HG02938 (cell line): Measurements from ENCODE around the gene ARHGAP24.
A peak's percentile ranks its signal among the peaks of the same experiment; 100 is the strongest.

Source experiments
- ATAC-seq: cut with Tn5 transposase; IDR thresholded peaks from one replicate; pipeline ENCODE4 v1.9.1; 2021; ENCODE audit warnings: mild to moderate bottlenecking, moderate library complexity; ENCODE audit not compliant: unreplicated experiment

ARHGAP24 gene

GRCh38 chr4:85769009-85769408, 294.1 kb downstream of the ARHGAP24 start:
- no peak for ATAC-seq

DNA sequence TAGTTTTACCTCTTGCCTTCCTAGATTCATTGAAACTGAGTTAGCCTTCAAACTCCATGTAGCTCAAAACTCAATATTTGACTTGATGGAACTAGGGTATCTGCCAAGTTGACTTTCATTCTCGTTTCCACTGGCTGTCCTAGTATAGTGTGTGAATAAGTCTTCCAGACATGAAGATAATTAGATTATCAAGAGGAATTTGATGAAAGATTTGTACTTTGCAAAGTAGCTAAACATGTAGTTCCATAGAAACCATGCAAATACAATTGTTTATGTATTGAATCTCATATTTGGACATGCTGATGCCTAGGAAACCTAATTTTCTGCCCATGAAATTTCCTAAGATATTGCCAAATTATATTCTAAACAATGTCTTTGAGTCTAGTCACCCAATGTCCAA, 297.5 kb downstream of the ARHGAP24 start:
- no peak for ATAC-seq

DNA sequence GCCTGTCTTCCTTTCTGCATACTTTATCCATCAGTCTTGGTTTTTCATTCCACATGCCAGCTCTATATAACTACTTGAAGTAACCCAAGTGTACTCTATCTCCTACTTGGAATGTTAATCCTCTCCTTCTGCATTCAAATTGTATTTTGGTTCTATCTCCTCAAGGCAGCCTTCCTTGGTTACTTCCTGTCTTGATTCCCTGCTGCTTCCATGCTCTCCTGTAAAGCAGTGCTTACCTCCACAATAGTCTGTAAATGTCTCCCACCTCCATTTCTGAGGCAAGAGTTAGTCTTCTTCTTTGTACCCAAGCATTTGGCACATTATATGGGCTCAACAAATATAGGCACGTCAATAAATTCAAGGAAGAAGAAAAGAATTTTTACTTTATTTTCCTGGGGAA, 298.4 kb downstream of the ARHGAP24 start:
- ATAC-seq, result no peak

DNA sequence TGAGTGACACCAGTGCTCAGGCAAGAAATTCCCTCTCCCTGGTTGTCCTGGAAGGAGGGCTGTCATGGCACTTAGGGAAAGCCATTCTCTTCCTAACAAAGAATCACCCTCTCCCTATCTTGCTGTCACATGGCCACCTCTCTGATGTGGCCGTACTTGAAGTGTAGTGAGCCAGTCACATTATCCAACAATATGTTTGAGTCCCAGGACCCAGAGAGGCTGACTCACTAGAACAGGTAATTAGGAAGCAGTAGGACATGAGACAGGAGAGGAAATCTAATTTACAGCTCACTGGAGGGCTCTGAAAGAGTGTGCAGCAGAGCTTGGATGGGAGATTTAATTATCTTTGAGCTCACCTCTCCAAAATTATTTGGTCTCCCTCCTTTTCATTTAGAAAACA, 299.1 kb downstream of the ARHGAP24 start:
- ATAC-seq, result no peak

DNA sequence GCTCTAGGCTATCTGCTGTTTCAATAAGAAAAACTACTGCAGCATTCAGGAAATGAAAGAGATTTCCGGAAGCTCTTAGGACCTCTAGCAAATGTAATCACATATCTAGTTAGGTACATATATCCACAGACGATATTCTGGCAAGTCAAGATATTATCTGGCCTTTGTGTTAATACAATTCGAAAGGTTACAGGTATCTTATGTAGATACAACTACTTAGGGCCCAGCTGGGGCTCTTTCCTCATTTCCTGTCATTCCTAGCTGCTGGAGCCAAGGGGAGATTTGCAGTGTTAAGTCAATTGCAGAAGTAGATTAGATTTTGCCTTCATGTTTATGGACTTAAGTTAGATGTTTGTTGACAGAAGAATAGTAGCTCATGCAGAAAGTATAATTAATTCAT, 299.5 kb downstream of the ARHGAP24 start:
- ATAC-seq, result no peak

DNA sequence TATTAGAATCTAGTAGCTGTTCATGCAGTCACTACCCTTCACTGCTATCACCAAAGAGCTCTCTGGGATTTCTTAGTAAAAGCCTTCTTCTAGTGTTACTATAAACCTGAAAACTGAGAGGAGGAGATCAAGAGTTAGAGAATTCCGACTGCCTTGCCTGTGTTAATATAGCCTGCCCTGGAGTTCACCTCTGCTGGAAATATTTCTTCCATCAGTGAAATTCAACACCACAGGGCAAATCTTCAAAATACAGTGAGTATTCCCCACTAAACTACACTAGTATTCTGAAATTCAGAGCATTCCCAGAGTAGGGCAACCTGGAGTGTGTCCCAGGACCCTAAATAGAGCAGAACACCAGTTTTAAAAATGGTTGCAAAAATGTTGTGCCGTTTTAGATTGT, 301.1 kb downstream of the ARHGAP24 start:
- no peak for ATAC-seq

DNA sequence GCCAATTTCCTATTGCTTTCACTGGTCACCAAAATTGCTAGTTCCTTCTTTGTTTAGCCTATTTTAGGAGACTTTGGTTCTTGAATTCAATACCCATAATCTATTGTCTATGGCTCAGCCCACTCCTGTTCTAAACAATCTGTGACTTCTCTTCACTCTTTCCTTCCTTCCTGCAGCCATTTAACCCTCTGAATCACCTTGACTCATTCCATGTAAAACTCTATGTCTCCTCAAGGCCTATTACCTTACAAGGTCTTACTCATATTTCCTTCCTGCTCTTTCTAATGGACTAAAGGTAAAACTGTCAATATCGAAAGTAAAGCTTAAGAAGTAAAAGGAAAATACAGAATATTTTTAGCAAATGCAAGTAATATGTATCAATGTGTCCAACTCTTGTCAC, 301.6 kb downstream of the ARHGAP24 start:
- no peak for ATAC-seq

- peak; percentile 82 for ATAC-seq
These were observed 303.1 kb downstream of the ARHGAP24 start for GRCh38 chr4:85777908-85778631.

DNA sequence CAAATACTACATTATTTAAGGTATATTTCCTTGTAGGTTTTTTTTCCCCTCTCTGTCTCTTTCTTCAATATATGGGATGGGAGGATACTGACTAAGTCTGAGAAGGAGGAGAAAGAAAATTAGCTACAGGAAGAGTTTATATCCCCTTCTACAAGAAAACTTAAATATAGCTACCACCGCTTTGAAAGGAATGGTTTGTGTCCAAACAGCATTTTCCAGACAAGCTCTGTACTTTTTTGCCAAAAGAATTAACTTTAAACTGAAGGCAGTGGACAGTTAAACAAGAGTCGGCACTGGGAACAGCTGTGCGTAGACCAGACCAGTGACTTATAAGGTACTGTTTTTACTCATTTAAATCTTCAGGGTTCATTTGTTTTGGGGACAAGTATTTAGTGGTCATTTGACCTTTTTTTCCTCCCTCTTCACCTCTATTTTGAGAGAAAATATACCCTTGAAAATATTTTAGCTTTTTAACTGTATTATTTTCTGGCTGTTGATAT, 303.7 kb downstream of the ARHGAP24 start:
- peak; percentile 76 for ATAC-seq

- no peak for ATAC-seq
These were observed 304.2 kb downstream of the ARHGAP24 start for GRCh38 chr4:85779165-85779564.

GRCh38 chr4:85780664-85781063, 305.7 kb downstream of the ARHGAP24 start:
- peak; percentile 41 for ATAC-seq

- ATAC-seq, result no peak
These were observed 308.5 kb downstream of the ARHGAP24 start for GRCh38 chr4:85783483-85783882.

GRCh38 chr4:85783900-85784299, 308.9 kb downstream of the ARHGAP24 start:
- no peak for ATAC-seq

DNA sequence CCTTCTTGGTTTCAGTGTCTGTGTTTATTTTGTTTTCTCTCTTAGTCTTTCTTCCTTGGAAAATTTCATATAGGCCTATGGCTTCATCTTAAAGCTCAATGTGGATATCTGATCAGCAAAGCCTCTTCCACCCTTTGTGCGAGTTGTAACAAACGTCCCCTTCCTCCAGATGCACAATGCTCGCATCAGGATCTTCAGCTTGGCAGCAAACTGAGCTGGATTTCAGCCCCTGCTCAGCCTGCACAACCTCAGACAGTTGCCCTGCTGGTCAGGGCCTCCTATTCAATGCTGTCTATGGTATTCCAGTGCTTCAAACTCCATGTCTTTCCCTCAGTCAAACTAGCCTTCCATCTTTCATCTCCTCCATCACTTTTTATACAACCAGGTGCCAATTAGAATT, 309.4 kb downstream of the ARHGAP24 start:
- no peak for ATAC-seq

DNA sequence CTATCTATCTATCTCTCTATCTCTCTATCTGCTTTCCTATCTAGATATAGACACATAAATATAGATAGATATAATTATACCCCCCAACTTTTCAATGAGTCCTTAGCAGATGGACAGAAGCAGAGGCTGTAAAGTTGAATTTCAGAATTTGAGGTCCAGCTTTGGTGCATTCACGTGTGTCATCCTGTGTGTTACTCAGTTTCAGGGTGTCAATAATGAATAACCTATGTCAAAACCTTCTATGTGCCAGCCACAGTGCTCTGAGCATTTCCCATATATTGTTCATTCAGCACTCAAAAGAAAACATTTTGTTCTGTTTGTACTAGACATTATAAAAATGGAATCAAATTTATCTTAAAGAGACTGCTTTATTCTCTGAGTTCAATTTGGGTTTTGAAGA, 310.0 kb downstream of the ARHGAP24 start:
- peak; percentile 48 for ATAC-seq

DNA sequence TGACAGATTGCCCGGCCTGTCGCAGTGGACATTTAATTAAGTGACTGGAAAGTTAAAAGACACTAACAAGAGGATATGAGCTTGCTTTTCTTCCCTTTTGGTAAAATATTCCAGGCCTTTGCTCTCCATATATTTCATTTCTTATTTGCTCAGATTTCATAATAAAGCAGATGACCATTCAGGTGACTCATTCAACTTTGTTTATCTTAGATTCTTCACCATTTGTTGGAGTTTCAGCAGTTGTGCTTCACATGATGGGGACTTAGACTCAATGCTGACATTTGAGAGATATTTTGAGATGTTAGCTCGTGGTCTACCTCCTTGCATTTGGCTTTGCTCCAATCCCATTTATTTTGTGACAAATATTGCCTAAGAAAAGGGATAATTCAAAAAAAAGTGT, 312.2 kb downstream of the ARHGAP24 start:
- no peak for ATAC-seq

- no peak for ATAC-seq
These were observed 313.7 kb downstream of the ARHGAP24 start for GRCh38 chr4:85788604-85789003.

GRCh38 chr4:85789241-85789640, 314.3 kb downstream of the ARHGAP24 start:
- no peak for ATAC-seq

DNA sequence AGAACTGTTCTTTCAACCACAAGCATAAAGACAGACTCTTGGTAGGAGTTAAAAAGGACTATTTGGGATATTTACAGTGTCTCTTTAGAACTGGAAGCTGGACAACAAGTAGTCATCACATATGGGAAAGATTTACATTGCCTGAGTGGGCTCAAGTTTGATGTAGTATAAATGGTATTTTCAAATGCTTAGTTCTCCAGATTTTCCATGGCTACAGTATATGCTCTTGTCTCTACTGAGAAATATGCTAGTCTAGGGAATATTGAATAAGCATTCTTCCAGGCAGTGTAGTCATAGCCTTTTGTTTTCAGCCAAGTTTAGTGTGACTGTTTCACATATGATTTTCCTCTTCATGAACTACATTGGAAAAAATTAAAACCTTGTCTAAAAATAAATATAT, 315.6 kb downstream of the ARHGAP24 start:
- ATAC-seq, result no peak

DNA sequence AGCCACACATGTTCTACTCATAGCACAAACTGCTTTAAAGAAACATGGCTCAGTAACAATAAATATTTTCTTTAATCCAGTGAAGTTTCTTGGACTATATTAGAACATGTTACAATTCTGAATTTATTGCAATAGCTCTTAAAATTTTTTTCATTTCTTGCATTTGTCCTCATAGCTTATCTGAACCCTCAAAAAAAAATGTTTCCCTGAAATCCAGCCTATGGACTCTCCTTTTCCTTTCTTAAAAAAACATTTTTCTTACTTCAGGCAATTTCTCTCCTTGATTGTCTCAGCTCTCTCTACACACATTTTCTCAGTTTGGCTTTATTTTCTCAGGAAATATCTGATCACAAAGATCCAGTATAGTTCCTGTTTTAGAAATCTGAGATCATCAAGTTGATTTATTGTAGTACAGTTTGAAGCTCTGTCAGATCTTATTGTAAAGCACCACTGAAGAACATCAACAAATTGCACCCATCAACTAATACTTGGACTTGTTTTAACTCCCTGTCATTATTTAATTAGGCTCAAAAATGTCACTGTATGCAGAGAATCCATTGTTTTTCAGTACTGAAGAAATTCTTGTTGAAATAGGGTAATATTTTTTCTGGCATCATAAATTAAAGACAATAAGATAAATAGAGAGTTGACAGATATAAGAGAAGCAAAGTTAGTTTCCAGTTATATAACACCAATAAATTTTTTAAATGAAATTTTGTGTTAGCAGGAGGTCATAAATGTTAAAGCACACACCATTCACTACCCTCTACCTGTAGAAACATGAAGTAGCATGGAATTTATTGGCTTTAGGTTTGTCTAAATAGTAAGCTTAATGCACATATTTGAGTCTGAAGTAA, 317.7 kb downstream of the ARHGAP24 start:
- no peak for ATAC-seq

DNA sequence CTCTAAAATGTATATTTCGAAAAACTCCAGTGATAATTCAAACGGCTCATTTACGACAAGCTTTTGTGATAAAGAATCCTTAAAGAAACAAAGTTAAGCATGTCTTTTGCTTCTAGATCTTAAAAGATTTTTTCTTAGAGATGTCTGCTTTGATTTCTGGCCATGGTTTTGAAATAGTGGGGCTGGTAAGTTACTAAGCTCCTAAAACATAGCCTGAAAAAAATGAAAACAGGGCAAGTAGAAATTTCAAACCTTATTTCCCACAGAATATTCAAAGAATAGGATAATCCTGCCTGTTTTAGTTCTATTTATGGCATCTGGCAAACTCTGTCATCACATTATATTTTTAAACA, 318.3 kb downstream of the ARHGAP24 start:
- ATAC-seq, result no peak
